ENCODE data around the gene IL31RA.

Gene IL31RA

GRCh38 chr5:55904152-55904551, 53.0 kb downstream of the IL31RA start:
- no peak for DNase-seq

GRCh38 chr5:55905251-55905650, 54.1 kb downstream of the IL31RA start:
- no peak for DNase-seq

- no peak for DNase-seq
Measured at GRCh38 chr5:55907927-55908326, 56.8 kb downstream of the IL31RA start.

GRCh38 chr5:55908804-55909203, 57.6 kb downstream of the IL31RA start:
- no peak for DNase-seq

- no peak for DNase-seq
Measured at GRCh38 chr5:55911784-55912653, 60.9 kb downstream of the IL31RA start.

GRCh38 chr5:55913466-55914413, 62.6 kb downstream of the IL31RA start:
- no peak for DNase-seq

- DNase-seq, result no peak
Measured at GRCh38 chr5:55914971-55915370, 63.8 kb downstream of the IL31RA start.

- no peak for DNase-seq
Measured at GRCh38 chr5:55915783-55916182, 64.6 kb downstream of the IL31RA start.

GRCh38 chr5:55916986-55917385, 65.8 kb downstream of the IL31RA start:
- no peak for DNase-seq

GRCh38 chr5:55917402-55918086, 66.4 kb downstream of the IL31RA start:
- DNase-seq, result no peak

- no peak for DNase-seq
Measured at GRCh38 chr5:55918087-55919035, 67.2 kb downstream of the IL31RA start.

- DNase-seq, result no peak
Measured at GRCh38 chr5:55919625-55920024, 68.5 kb downstream of the IL31RA start.

- no peak for DNase-seq
Measured at GRCh38 chr5:55920784-55921183, 69.6 kb downstream of the IL31RA start.

GRCh38 chr5:55921617-55922016, 70.5 kb downstream of the IL31RA start:
- DNase-seq, result no peak

GRCh38 chr5:55923177-55923771, 72.1 kb downstream of the IL31RA start:
- no peak for DNase-seq

- DNase-seq, result no peak
Measured at GRCh38 chr5:55923865-55924500, 72.8 kb downstream of the IL31RA start.

GRCh38 chr5:55924744-55925143, 73.6 kb downstream of the IL31RA start:
- DNase-seq, result no peak

GRCh38 chr5:55925181-55925580, 74.0 kb downstream of the IL31RA start:
- no peak for DNase-seq

GRCh38 chr5:55925712-55926111, 74.6 kb downstream of the IL31RA start:
- DNase-seq, result no peak

- DNase-seq, result no peak
Measured at GRCh38 chr5:55926476-55926875, 75.3 kb downstream of the IL31RA start.
